Neural cell (in vitro differentiated cells): Measurements from ENCODE around the gene CT47C1. TPM values are rescaled to one million over a fixed set of nuclear protein-coding genes. Genes with fewer than 3 reads are reported as not detected.

Source experiments
- H2AFZ ChIP-seq: fragments of 200-600, 300-800 bp; sonication (generic), shearing (Covaris generic); 2 replicates; pipeline ENCODE4 v1.6.0; 2014; ENCODE audit warnings: low read depth, mild to moderate bottlenecking, antibody characterized with exemption, low read length, moderate library complexity
- H3F3A ChIP-seq: fragments of 200-600 bp; shearing (Covaris generic); 2 replicates; pipeline ENCODE4 v1.6.1; 2016; ENCODE audit warnings: mild to moderate bottlenecking, moderate library complexity, mixed read lengths, antibody characterized with exemption, low read length; ENCODE audit not compliant: insufficient read depth, poor library complexity, severe bottlenecking
- H3K27ac ChIP-seq: fragments of 200-600, 300-800 bp; sonication (generic), shearing (Covaris generic); 2 replicates; pipeline ENCODE4 v1.5.1; 2014; ENCODE audit warnings: mild to moderate bottlenecking, low read length, moderate library complexity
- H3K27me3 ChIP-seq: fragments of 300-800, 200-600 bp; sonication (generic), shearing (Covaris generic); 2 replicates; pipeline ENCODE4 v1.6.0; 2014; ENCODE audit warnings: mild to moderate bottlenecking, low read depth, low read length, moderate library complexity; ENCODE audit not compliant: insufficient read depth
- H3K36me3 ChIP-seq: fragments of 300-800, 200-600 bp; sonication (generic), shearing (Covaris generic); 2 replicates; pipeline ENCODE4 v1.5.1; 2014; ENCODE audit warnings: mild to moderate bottlenecking, antibody characterized with exemption, low read length, moderate library complexity; ENCODE audit not compliant: insufficient read depth
- H3K4me2 ChIP-seq: fragments of 300-800, 200-600 bp; sonication (generic), shearing (Covaris generic); 2 replicates; pipeline ENCODE4 v1.6.0; 2014; ENCODE audit warnings: mild to moderate bottlenecking, low read length
- H3K4me3 ChIP-seq: fragments of 300-800, 200-600 bp; sonication (generic), shearing (Covaris generic); 2 replicates; pipeline ENCODE4 v1.5.1; 2014; ENCODE audit warnings: mild to moderate bottlenecking, low read length, moderate library complexity
- H3K79me2 ChIP-seq: fragments of 200-600 bp; shearing (Covaris generic); replicated peaks from 2 replicates; pipeline ENCODE4 v1.6.0; 2014; ENCODE audit warnings: mild to moderate bottlenecking, low read length, moderate library complexity; ENCODE audit not compliant: insufficient read depth
- H3K9ac ChIP-seq: fragments of 300-800, 200-600 bp; sonication (generic), shearing (Covaris generic); 2 replicates; pipeline ENCODE4 v1.6.1; 2016; ENCODE audit warnings: mild to moderate bottlenecking, low read length, mixed read lengths
- H3K9me2 ChIP-seq: fragments of 200-600 bp; shearing (Covaris generic); 2 replicates; pipeline ENCODE4 v1.6.1; 2016; ENCODE audit warnings: mild to moderate bottlenecking, low read length, mixed read lengths; ENCODE audit not compliant: insufficient read depth
- H3K9me3 ChIP-seq: fragments of 200-600, 300-800 bp; sonication (generic), shearing (Covaris generic); 2 replicates; pipeline ENCODE4 v1.6.1; 2016; ENCODE audit warnings: mild to moderate bottlenecking, mixed run types, low read length, moderate library complexity, mixed read lengths
- H4K20me1 ChIP-seq: fragments of 200-600 bp; shearing (Covaris generic); 2 replicates; pipeline ENCODE4 v1.6.1; 2016; ENCODE audit warnings: mild to moderate bottlenecking, mixed run types; ENCODE audit not compliant: insufficient read depth
- CTCF ChIP-seq: fragments of 450-650 bp; IDR thresholded peaks from 2 replicates; pipeline ENCODE4 v1.5.1; 2014; ENCODE audit warnings: antibody characterized with exemption, mild to moderate bottlenecking, moderate library complexity; ENCODE audit not compliant: poor library complexity, severe bottlenecking
- EP300 ChIP-seq: fragments of 450-650 bp; conservative IDR thresholded peaks from 2 replicates; pipeline ENCODE4 v1.6.1; 2014; ENCODE audit warnings: antibody characterized with exemption, mild to moderate bottlenecking, moderate library complexity; ENCODE audit not compliant: poor library complexity, severe bottlenecking
- EZH2 ChIP-seq: fragments of 200-600, 300-800 bp; shearing (Covaris generic), sonication (generic); IDR thresholded peaks from 2 replicates; pipeline ENCODE4 v1.6.1; 2014; ENCODE audit warnings: antibody characterized with exemption, low read length, borderline replicate concordance, mild to moderate bottlenecking; ENCODE audit not compliant: insufficient read depth, poor library complexity, severe bottlenecking
- MXI1 ChIP-seq: fragments of 450-650 bp; conservative IDR thresholded peaks from 2 replicates; pipeline ENCODE4 v1.6.1; 2014; ENCODE audit warnings: antibody characterized with exemption, mild to moderate bottlenecking; ENCODE audit not compliant: poor library complexity, severe bottlenecking
- POLR2AphosphoS5 ChIP-seq: IDR thresholded peaks from 2 replicates; pipeline ENCODE4 v1.6.1; 2012
- RAD21 ChIP-seq: fragments of 450-650 bp; conservative IDR thresholded peaks from 2 replicates; pipeline ENCODE4 v1.6.1; 2014; ENCODE audit warnings: antibody characterized with exemption, mild to moderate bottlenecking, moderate library complexity
- REST ChIP-seq: IDR thresholded peaks from 2 replicates; pipeline ENCODE4 v1.6.1; 2012; ENCODE audit warnings: borderline replicate concordance
- SMC3 ChIP-seq: fragments of 450-650 bp; conservative IDR thresholded peaks from 2 replicates; pipeline ENCODE4 v1.6.1; 2014; ENCODE audit warnings: antibody characterized with exemption, mild to moderate bottlenecking, moderate library complexity; ENCODE audit not compliant: poor library complexity
- TAF1 ChIP-seq: IDR thresholded peaks from 2 replicates; pipeline ENCODE4 v1.6.1; 2012; ENCODE audit warnings: low read depth
- polyA plus RNA-seq: library from polyadenylated mRNA; depleted of rRNA; stranded (reverse); fragments of >200 nt; gene quantifications from 2 replicates; pipeline ENCODE4 v1.2.3, GENCODE V29; 2014

The CT47C1 gene
- polyA plus RNA-seq, 1 donor from 2014 or later = not detected

GRCh38 chrX:119090627-119091026 is 17.8 kb downstream of the CT47C1 start:
- no peak overlapping the region for H3K9ac ChIP-seq
- no peaks in the 10 kb centered on the region for H3K79me2 ChIP-seq
- H3K9me3 ChIP-seq = no peaks in the 10 kb centered on the region
- H3K27ac ChIP-seq = no peak overlapping the region
- H3K4me2 ChIP-seq = no peak overlapping the region
- TF ChIP-seq EZH2 (no peak), TAF1 (no peak), SMC3 (no peak), REST (no peak), MXI1 (no peak)
- H3K27me3 ChIP-seq = no peaks in the 10 kb centered on the region
- H2AFZ ChIP-seq = no peak overlapping the region
- no peak overlapping the region for H3K4me3 ChIP-seq
- H3K9me2 ChIP-seq = no peaks in the 10 kb centered on the region
- H3F3A ChIP-seq = no peaks in the 10 kb centered on the region
- no peaks in the 10 kb centered on the region for H3K36me3 ChIP-seq
- H4K20me1 ChIP-seq = no peaks in the 10 kb centered on the region

GRCh38 chrX:119093991-119094735 is 21.4 kb downstream of the CT47C1 start:
- Histone ChIP-seq H3K4me3 (no peak overlapping the region), H3F3A (no peaks in the 10 kb centered on the region), H3K9me3 (no peaks in the 10 kb centered on the region), H3K36me3 (no peaks in the 10 kb centered on the region), H3K9me2 (no peaks in the 10 kb centered on the region), H3K27me3 (no peaks in the 10 kb centered on the region), H2AFZ (no peak overlapping the region), H3K4me2 (no peak overlapping the region), H3K9ac (no peak overlapping the region), H3K27ac (no peak overlapping the region), H3K79me2 (no peaks in the 10 kb centered on the region), H4K20me1 (no peaks in the 10 kb centered on the region)
- no peak for TF ChIP-seq RAD21
- TF ChIP-seq MXI1 = no peak
- TF ChIP-seq SMC3 = no peak
- no peak for TF ChIP-seq TAF1
- TF ChIP-seq EP300 = no peak
- TF ChIP-seq EZH2 = no peak
- TF ChIP-seq POLR2AphosphoS5 = no peak
- TF ChIP-seq REST = no peak
- TF ChIP-seq CTCF = no peak
